MM.1S (cell line): ENCODE results near the gene PYGO1.

ENCODE experiments used
- DNase-seq: peaks from one replicate; pipeline ENCODE4 v3.0.0-alpha.2; 2015
- H2AFZ ChIP-seq: fragments of 300-600 bp; sonication (generic); 2 replicates; pipeline ENCODE4 v1.6.0; 2016; ENCODE audit warnings: antibody characterized with exemption, low read length
- H3F3A ChIP-seq: fragments of 300-600 bp; sonication (generic); 2 replicates; pipeline ENCODE4 v1.6.1; 2016; ENCODE audit warnings: mild to moderate bottlenecking, antibody characterized with exemption, low read length, moderate library complexity, mixed read lengths; ENCODE audit not compliant: insufficient read depth
- H3K27ac ChIP-seq: fragments of 300-600 bp; sonication (generic); 2 replicates; pipeline ENCODE4 v1.5.1; 2016; ENCODE audit warnings: mild to moderate bottlenecking, low read length
- H3K27me3 ChIP-seq: fragments of 300-600 bp; sonication (generic); replicated peaks from 2 replicates; pipeline ENCODE4 v1.6.0; 2016; ENCODE audit warnings: low read length; ENCODE audit not compliant: insufficient read depth
- H3K36me3 ChIP-seq: fragments of 300-600 bp; sonication (generic); replicated peaks from 2 replicates; pipeline ENCODE4 v1.6.1; 2016; ENCODE audit warnings: mild to moderate bottlenecking, low read length, mixed read lengths; ENCODE audit not compliant: insufficient read depth
- H3K4me1 ChIP-seq: fragments of 300-600 bp; sonication (generic); 2 replicates; pipeline ENCODE4 v1.6.1; 2016; ENCODE audit warnings: low read length, mixed read lengths
- H3K4me2 ChIP-seq: fragments of 300-600 bp; sonication (generic); 2 replicates; pipeline ENCODE4 v1.6.0; 2016; ENCODE audit warnings: low read depth, low read length
- H3K4me3 ChIP-seq: fragments of 300-600 bp; sonication (generic); 2 replicates; pipeline ENCODE4 v1.5.1; 2016; ENCODE audit warnings: low read length, mixed read lengths
- H3K79me2 ChIP-seq: fragments of 300-600 bp; sonication (generic); 2 replicates; pipeline ENCODE4 v1.6.1; 2016; ENCODE audit warnings: mixed run types, low read length, mixed read lengths
- H3K9ac ChIP-seq: fragments of 300-600 bp; sonication (generic); 2 replicates; pipeline ENCODE4 v1.6.1; 2016; ENCODE audit warnings: low read length, mixed read lengths
- H3K9me2 ChIP-seq: fragments of 300-600 bp; sonication (generic); replicated peaks from 2 replicates; pipeline ENCODE4 v1.6.1; 2016; ENCODE audit warnings: mild to moderate bottlenecking, low read length, mixed read lengths; ENCODE audit not compliant: insufficient read depth
- H3K9me3 ChIP-seq: fragments of 300-600 bp; sonication (generic); replicated peaks from 2 replicates; pipeline ENCODE4 v1.6.1; 2016; ENCODE audit warnings: mild to moderate bottlenecking, low read length, mixed read lengths; ENCODE audit not compliant: insufficient read depth
- H4K20me1 ChIP-seq: fragments of 300-600 bp; sonication (generic); 2 replicates; pipeline ENCODE4 v1.6.1; 2016; ENCODE audit warnings: mild to moderate bottlenecking, low read length, moderate library complexity, mixed read lengths; ENCODE audit not compliant: insufficient read depth
- CTCF ChIP-seq: fragments of 300-600 bp; sonication (generic); IDR thresholded peaks from 2 replicates; pipeline ENCODE4 v1.5.1; 2016; ENCODE audit warnings: antibody characterized with exemption, low read length, mixed read lengths
- EZH2 ChIP-seq: fragments of 300-600 bp; sonication (generic); optimal IDR thresholded peaks from 2 replicates; pipeline ENCODE3; 2017; ENCODE audit warnings: low read depth, mild to moderate bottlenecking, antibody characterized with exemption, low read length, mixed read lengths
- EZH2phosphoT487 ChIP-seq: fragments of 300-600 bp; sonication (generic); IDR thresholded peaks from 2 replicates; pipeline ENCODE4 v1.6.1; 2018; ENCODE audit warnings: antibody characterized with exemption, low read length

The PYGO1 gene

GRCh38 chr15:55564347-55565145, 23.6 kb downstream of the PYGO1 start:
- DNase-seq: no peak
- no peaks in the 10 kb centered on the region for H3K9me3 ChIP-seq
- H2AFZ ChIP-seq: no peak overlapping the region
- H3K9me2 ChIP-seq: no peaks in the 10 kb centered on the region
- H3K79me2 ChIP-seq: no peaks in the 10 kb centered on the region
- no peak overlapping the region for H3K27ac ChIP-seq
- H3K27me3 ChIP-seq: no peaks in the 10 kb centered on the region
- no peaks in the 10 kb centered on the region for H3K4me1 ChIP-seq
- H3K4me2 ChIP-seq: no peak overlapping the region
- no peaks in the 10 kb centered on the region for H3K36me3 ChIP-seq
- no peaks in the 10 kb centered on the region for H4K20me1 ChIP-seq
- no peak overlapping the region for H3K4me3 ChIP-seq
- no peak overlapping the region for H3K9ac ChIP-seq
- H3F3A ChIP-seq: no peaks in the 10 kb centered on the region
- TF ChIP-seq CTCF (peak; percentile 5; the same call in 1 of the 2 replicates), EZH2phosphoT487 (no peak)

- Histone ChIP-seq H3K9me2 (no peaks in the 10 kb centered on the region), H4K20me1 (no peaks in the 10 kb centered on the region), H3K79me2 (no peaks in the 10 kb centered on the region), H3K36me3 (no peaks in the 10 kb centered on the region), H3K27ac (no peak overlapping the region), H3K4me1 (no peaks in the 10 kb centered on the region), H3K4me2 (no peak overlapping the region), H3K4me3 (no peak overlapping the region), H3K9ac (no peak overlapping the region), H2AFZ (no peak overlapping the region), H3F3A (no peaks in the 10 kb centered on the region), H3K9me3 (no peaks in the 10 kb centered on the region), H3K27me3 (no peaks in the 10 kb centered on the region)
- DNase-seq: no peak
- TF ChIP-seq EZH2phosphoT487 (no peak), EZH2 (no peak), CTCF (no peak)
These were observed 25.5 kb downstream of the PYGO1 start for GRCh38 chr15:55562601-55563000.

DNA sequence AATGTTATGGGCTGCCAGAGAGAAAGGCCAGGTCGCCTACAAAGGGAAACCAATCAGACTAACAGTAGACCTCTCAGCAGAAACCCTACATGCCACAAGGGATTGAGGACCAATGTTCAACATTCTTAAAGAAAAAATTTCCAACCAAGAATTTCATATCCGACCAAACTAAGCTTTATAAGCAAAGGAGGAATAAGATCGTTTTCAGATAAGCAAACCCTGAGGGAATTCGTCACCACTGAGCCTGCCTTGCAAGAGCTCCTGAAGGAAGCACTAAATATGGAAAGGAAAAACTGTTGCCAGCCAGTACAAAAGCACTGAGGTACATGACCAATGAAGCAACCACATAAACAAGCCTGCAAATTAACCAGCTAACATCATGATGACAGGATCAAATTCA, 33.1 kb downstream of the PYGO1 start:
- Histone ChIP-seq H3K4me1 (no peaks in the 10 kb centered on the region), H3F3A (no peaks in the 10 kb centered on the region), H2AFZ (no peak overlapping the region), H3K9me3 (no peaks in the 10 kb centered on the region), H3K79me2 (no peaks in the 10 kb centered on the region), H3K36me3 (no peaks in the 10 kb centered on the region), H3K4me2 (no peak overlapping the region), H4K20me1 (no peaks in the 10 kb centered on the region), H3K27ac (no peak overlapping the region), H3K27me3 (no peaks in the 10 kb centered on the region), H3K4me3 (no peak overlapping the region), H3K9me2 (no peaks in the 10 kb centered on the region), H3K9ac (no peak overlapping the region)
- no peak for DNase-seq
- no peak for TF ChIP-seq CTCF
- no peak for TF ChIP-seq EZH2
- no peak for TF ChIP-seq EZH2phosphoT487
